Amygdala (tissue), 56 donors: Measurements from ENCODE around the gene CACNA2D3.
A peak's percentile ranks its signal among the peaks of the same experiment; 100 is the strongest.
"Not testable (repeated sequence)": the region's sequence is repeated elsewhere in the genome, so short reads cannot be mapped to it uniquely, and the experiment has no call there.

Experiments
- DNase-seq, 56 donors: peaks; one replicate each; lab custom pipeline; 2025; lab: John Stamatoyannopoulos, UW

CACNA2D3 gene

DNA sequence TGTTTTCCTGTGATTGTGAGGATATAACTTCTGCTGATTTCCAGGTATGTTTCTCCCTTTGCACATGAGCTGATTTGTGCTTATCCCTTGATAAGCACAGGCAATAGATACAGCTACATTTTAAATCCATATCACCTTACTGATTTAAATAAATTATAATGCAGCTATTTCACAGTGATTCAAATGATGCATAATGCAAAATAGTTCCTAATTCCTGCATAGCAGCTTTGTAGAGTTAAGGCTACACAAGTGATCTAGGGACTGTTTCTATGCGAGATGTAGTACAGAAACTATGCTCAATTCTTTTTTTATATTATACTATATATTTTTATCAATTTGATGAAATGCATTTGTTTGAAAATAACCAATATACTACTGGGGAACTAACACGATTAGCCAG is 471.3 kb downstream of the CACNA2D3 start:
- no peak for DNase-seq

DNA sequence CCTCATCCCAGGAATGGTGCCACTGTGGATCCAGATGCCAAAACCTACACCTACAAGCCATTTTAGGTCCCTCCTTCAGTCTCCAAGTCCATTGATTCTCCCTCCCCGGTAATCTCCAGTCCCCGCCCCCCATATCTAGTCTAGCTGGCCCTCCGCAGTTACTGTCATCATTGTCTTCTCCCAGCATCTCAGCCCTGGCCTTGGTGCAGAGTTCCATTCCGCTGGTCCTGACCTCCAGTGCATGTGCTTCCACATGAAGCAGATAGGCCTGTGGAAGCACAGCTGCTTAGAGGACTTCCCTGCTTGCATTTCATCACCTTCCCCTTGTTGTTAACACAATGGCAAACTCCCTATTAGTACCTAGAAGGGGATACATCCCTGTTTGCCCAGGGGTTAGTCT is 473.7 kb downstream of the CACNA2D3 start:
- DNase-seq = no peak

DNA sequence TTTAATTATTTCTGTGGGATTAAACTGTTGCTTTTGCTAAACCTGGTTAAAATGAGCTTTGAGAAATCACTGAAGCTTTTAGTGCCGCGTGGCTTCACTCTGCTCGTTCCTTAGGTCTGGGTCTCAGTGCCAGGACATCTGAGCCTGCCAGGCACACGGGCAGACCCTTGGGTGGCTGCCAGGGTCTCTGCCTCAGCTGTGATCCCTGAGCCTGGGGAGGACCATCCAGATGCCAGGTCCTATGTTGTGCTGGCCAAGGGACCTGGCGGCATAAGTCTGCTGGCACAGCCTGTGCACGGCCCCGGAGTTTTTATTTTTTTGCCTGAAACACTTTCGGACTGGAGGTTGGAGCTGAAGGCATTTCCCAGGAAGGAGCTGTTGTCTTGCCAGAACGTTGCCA is 477.4 kb downstream of the CACNA2D3 start:
- DNase-seq = peak in 49 of 56 donors; percentile 13 to 85 (median 54)

DNA sequence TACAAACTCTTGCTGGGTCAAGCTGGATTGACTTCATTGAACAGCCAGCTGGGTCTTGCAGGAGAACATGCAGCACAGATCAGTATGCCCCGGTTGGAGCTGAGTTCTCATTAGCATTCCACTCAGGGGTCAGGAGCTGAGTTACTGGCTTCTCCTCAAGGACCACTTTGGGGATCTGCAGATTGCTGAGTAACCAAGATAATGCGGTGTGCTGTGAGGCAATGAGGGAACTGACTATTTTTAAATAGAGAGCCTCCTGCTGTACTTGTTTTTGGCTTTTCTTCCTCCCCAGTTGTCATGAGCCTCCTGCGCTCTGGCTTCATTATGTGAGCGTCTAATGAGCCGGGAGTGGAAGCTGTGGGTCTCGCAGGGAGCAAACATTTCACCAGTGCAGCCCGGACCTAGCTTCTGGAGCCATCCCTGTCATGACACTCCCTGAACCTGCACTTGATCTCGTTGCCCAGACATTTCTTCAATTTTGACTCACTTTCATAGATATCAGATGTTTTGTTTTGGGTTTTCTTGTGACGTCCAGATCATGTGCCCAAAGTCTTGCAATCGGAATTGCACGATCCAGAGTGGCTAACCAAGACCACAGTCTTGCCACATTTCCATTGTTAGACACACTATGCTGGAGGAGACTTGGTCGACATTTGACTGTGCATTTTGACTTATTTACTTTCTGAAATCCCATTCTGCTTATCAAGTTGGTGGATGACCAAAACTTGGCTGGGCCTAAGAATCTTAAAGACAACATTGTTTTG is 478.3 kb downstream of the CACNA2D3 start:
- peak in 37 of 56 donors; percentile 4 to 76 (median 26) for DNase-seq

DNA sequence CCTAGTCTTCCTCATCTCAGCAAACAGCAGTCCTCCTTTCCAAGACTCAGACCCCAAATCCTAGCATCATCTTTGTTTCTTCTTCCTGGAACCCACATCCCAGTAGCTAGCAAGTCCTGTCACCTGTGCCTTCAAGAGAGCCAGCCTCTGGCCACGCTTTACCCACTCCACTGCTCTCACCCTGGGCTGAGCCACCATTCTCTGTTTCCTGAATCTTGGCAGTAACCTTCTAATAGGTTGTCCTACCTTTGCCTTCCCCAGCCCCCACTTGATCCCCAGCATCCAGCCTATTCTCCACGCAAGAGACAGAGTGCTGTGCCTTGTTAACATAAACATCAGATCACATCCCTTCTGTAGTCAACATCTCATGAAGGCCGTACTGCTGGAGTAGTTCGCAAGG is 482.1 kb downstream of the CACNA2D3 start:
- no peak for DNase-seq

DNA sequence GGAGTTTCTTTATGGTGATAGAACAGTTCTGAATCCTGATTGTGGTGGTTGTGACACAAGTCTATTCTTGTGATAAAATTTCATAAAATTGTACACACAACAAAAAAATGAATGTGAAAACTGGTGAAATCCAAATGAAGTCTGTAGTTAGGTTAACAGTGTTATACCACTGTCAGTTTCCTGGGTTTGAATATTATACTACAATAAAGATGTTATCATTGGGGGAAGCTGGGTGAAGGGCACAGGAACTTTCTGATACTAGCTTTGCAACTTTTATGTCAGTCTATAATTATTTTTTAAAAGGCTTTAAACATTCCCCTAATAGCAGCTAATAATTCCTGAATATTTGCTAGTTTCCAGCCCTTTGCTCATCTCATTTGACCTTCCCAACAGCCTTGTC is 485.7 kb downstream of the CACNA2D3 start:
- no peak for DNase-seq

DNA sequence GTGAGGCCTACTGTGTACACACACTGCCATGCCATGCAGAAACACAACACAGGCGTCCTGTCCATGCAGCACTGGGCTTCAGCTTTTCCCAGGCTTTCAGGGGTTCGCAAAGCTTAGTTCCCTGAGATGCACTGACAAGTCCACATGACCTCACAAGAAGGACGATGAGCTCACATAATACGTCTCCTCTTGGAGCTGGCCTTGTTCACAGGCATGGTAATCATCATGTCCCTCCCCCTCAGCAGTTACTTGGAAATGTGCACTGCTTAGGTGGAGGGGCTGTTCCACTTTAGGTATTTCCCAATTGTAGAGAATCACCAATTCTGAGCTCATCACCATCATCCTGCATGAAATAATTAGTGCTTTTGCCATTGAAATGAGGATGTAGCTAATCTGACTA is 496.7 kb downstream of the CACNA2D3 start:
- DNase-seq = no peak

DNA sequence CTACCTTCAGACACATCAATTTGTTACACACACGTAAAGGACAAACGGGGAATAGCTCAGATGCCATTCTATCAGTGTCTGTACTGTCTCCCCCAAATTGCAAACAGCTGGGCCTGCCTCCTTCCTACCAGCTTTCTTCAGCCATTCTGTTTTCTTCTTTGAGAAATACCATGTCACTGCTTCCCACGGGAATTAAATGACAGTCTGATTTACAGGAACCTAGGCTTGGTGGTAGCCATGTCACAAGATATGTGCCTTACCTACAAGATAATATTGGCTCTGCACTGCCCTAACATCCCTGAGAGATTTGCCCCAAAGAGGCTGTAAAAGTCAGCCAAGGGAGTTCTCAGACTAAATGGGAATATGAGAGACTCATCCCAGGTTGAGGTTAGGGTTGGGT is 497.2 kb downstream of the CACNA2D3 start:
- DNase-seq = no peak

DNA sequence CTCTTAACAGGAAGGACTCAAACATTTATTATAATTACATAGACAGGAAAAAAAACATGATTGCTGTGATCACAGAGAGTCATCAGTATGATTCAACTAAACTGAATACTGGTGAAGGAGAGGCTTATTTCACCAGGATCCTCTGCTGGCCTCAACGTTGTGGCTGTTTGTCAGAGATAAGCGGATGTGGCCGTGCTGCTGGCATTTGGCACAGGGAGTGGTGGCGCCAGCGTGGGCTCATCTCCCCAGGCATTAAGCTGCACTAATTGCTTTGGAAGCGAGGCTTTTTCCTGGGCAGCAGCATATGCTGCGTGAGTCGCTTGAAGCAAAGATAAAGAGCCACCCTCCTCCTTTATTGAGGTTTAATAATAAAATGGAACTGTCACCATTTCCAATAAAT is 498.8 kb downstream of the CACNA2D3 start:
- DNase-seq = peak in 13 of 56 donors; percentile 2 to 51 (median 16)

DNA sequence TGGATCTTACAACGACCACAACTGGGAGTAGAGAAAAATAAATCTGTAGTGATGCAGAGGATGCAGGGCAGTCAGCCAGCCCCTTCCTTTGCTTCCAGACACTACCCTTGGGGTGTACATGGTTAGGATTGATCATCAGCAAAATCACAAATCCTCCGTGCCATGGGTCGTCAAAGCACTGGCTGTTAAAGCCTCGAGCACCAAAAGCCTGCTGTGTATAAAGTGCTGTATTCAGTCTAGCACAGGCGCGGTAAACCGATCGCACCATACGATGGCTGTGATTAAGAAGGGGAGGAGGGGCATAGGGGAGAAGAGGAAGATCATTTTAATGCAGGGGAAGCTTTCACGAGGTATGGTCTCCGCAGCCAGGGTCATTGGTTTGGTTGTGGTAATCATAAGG is 500.3 kb downstream of the CACNA2D3 start:
- DNase-seq = no peak

DNA sequence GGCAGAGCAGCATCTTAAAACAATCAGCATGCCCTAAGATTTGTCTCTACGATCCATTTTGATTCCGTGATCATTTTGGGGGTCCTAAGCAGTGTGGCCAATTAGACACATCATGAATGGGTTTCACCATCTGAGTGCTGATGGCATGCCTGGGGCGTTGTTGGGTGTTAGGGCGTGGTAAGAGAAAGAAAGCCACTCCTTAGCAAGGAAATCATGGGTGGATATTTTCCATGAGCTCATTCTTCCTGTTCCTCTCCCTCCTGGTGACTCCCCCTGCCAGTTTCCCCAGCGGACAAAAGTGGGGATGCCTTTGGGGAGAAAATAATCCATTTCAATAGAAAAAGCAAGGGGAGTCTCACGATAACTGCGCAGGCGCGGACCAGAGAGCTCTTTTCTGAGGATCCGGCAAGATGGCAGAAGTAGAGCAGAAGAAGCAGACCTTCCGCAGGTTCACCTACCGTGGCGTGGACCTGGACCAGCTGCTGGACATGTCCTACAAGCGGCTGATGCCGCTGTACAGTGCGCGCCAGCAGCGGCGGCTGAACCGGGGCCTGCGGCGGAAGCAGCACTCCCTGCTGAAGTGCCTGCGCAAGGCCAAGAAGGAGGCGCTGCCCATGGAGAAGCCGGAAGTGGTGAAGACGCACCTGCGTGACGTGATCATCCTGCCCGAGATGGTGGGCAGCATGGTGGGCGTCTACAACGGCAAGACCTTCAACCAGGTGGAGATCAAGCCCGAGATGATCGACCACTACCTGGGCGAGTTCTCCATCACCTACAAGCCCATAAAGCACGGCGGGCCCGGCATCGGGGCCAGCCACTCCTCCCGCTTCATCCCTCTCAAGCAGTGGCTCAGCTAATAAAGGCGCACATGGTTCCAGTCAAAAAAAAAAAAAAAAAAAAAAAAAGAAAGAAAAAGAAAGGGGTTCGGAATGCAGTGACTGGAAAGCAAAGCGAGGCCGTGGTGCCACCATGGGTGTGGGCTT is 503.7 kb downstream of the CACNA2D3 start:
- DNase-seq = no peak

DNA sequence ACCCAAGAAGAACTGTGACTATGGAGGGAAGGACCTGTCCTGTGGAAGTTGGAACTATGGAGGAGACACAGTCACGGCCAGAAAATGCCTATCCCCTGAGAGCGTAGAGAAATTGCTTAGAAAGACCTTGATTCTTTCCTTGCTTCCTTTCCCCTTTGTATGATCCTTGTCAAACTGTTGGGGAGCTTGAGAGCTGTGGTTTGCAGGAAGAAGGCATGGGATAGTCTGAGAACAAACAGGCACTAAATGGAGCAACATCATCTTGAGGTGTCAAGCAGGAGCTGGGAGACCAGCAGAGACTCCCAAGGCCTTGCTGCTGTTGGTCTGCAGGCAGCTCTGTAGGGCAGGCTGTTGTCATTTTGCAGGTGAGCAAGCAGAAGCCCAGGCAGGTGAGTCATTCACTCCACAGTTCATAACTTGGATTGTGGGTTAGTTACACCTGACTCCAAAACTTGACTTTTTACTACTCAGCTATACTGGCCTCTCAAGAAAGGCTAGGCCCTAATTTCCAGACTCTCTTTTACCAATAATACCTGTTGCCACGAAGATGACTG is 506.6 kb downstream of the CACNA2D3 start:
- DNase-seq = no peak

DNA sequence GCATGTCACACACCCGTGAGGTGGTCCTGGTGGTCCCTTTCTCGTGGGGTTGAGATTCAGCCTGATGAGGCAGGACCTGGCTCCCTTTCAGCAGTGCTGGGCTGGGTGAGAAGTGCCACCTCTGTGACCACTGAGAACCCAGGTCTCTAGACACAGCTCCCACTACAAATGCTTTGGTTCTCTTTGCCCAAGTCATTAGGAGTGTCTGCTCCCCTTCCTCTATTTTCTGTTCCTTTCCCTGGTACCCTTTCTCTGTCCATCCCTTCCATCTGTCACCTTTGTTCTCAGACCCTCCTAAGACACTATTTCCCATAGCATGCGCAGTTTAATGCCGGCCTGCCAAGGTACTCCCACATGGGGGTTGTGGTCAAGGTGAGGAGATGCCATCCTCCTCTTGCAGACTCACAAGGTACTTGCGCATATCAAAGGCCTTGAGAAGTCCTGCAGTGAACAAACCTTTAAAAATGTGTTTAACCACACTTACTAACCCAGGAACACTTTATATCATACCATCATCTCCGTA is 507.8 kb downstream of the CACNA2D3 start:
- no peak for DNase-seq

DNA sequence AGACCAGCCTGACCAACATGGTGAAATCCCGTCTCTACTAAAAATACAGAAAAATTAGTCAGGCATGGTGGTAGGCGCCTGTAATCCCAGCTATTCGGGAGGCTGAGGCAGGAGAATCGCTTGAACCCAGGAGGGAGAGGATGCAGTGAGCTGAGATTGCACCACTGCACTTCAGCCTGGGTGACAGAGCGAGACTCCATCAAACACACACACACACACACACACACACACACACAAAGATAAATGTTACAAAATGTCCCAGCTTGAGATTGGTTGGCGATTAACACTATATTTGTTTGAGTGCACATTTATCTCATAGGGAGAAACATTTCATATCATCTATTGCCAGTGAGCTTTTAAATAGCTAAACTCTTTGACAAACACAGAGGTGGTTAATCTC is 508.6 kb downstream of the CACNA2D3 start:
- DNase-seq = not testable (repeated sequence)

DNA sequence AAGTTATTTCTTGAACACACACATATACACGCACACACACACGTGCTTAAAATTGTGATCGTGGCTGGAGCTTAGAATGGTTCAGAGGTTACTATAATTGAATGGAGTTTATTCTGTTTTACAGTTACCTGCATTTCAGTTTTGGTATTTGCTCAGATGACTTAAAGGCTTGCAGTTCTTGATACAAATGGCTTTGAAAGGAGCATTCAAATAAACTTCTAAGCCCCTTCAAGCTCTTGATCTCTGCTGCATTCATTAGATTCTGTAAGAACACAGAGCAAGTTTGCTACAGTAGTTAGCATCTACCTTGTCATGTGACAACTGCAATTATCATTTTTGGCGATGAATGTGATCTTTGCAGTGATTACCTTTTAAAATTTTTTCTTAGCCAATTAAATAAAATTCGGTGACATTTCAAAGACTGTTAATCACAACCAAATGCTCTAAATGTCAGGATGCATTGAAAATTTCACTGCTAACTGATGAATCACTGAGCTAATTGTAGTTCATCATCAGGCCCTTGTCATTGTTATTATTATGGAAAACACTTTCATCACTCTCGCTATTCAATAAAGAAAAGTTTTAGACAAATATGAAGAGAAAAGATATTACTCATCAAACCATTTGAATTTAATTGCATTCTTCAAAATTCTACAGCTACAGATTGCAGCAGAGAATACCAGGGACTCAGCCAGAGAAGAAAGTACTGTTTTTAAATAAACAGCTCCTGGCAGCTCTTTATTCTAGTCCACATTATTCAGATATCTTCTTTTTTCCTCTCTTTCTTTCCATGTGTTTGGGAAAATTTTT is 509.4 kb downstream of the CACNA2D3 start:
- DNase-seq = no peak

DNA sequence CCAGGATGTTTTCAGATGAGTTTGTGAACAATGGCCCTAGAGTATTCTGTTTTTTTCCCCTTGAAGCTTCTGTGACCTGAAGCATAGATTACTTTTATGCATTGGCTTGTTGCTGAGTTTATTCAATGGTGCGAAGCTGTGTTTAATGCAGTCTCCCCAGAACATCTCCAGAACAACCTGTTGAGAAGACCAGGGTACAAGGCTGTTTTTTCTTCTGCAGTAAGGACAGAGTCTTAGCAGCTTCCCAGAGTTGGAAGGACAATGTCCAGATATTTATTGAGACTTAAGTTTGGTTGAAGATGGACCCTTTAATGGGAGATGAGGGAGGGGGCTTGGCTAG is 509.9 kb downstream of the CACNA2D3 start:
- DNase-seq = no peak

DNA sequence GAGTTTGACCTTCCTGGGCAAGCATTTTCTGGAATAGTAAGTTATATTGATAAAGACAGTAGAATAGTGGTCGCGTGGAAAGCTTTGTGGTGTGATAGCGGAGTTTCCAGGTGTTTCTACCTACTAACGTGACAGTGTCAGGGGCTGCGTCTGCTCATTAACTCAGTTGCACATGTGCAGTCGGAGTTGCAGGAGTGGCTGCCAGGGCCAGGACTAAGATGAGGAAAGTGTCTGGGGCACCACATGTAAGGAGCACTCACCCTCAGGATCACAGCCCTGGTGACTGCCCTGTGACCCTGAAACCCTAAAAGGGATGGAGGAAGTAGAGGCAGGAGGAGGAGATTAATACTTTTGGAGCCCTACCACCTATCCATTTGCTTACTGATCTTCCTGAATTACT is 510.5 kb downstream of the CACNA2D3 start:
- DNase-seq = no peak

DNA sequence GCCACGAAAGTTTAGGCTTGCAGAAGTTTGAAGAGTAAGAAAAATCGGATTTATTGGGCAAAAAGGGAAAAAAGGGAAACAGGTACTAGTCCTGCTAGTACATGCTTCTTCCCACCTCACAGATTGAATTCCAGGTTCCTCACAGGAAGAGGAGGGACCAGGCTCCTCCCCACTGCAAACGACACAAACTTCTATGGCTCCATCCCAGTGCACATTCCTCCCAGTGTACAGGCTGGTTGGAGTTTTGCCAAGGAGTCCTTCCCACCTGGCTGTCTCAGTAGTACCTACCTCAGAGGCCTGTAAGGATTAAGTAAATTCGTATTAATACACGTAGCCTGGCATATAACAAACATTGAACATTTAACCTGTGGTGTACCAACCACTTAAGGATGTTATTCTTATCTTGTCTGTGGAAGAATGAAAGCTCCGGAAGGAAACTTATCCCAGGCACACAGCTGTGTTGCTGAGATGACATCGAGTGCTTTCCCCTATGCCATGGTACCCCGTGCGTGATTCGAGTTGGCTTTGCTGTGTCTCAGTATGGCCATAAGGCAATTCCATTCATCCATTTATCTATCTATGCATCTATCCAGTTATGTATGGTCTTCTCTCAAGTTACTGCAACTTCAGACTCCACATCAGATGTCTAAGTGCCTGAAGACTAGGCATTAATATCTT is 511.2 kb downstream of the CACNA2D3 start:
- DNase-seq = no peak

DNA sequence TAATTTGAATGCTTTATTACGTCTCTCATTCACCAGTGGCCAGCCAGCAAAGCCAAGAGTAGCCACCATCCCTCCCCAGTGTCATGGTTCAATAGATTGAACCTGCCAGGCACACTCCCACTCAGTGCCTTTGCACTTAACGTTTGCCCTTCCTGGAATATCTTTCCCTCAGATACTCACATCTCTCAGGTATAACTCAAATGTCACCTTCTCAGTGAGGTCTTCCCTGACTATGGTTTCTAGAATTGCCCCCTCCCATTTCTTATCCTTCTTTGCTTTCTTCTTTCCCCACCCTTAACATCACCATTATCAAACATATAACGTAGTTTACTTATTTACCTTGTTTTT is 511.7 kb downstream of the CACNA2D3 start:
- DNase-seq = no peak
